ENCODE measurements around the gene OR2AG2.

- TF ChIP-seq CTCF (IDR thresholded peaks at IDR 0.05) (no peak), EZH2 (IDR thresholded peaks at IDR 0.05; ENCODE audit: borderline replicate concordance, insufficient read depth, low read depth, low read length, poor library complexity, severe bottlenecking) (no peak)
Observed at GRCh38 chr11:6736495-6737121, 35.2 kb downstream of the OR2AG2 start.
